GM18517 (cell line): ENCODE results near the gene GLB1L2.
"Not testable (repeated sequence)": the region's sequence is repeated elsewhere in the genome, so short reads cannot be mapped to it uniquely, and the experiment has no call there.

ENCODE experiments used
- ATAC-seq: cut with Tn5 transposase; IDR thresholded peaks from one replicate; pipeline ENCODE4 v1.9.1; 2021; ENCODE audit warnings: mild to moderate bottlenecking, moderate library complexity; ENCODE audit not compliant: unreplicated experiment

Gene GLB1L2

GRCh38 chr11:134331354-134332188 lies at the start of gene GLB1L2:
TSS of gene GLB1L2 (plus strand) at chr11:134331988. CDS start at chr11:134332062, 74 bp downstream.
- no peak for ATAC-seq

DNA sequence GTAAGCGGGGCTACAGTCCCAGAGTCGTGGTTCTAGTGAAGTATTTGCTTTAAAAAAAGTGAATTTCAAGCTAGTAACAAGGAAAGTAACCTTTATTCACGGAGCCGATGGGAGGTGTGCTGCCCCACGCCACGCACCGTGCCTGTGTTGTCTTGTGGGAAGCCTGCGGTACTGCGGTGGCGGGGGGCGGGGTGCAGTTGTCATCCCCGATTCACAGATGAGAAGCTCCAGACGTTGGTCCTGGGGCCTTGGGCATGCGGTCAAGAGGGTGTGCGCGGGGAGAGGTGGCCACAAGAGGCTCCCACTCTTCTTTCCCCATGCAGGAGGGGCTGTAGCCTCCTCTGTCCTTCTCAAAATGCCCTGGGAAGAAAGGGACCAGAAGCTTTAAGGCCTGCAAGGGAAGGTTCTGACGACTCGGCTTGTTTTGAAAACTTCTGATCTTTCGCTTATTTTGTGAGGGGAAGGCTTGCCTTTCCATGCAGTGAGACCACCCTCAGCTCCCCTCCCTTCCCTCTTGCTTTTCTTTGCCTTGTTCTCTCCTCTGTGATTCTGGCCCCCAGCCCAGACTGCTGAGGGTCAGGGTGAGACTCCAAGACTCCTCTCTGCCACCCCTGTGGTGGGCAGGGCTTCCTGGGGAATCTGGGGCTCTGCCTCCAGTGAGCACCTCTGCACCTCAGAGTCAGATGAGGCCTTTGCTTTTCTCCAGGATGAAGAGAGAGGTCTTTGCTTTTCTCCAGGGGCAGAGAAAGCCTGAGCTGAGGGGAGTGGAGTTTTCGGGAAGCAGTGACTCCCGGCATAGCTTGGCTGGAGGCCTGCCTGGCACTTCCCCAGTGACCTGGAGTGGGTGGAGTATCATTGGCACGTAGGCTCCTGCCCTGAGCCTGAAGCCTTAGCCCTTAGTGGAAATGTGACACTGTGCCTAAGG lies 49.4 kb upstream of the GLB1L2 start:
- ATAC-seq = no peak

DNA sequence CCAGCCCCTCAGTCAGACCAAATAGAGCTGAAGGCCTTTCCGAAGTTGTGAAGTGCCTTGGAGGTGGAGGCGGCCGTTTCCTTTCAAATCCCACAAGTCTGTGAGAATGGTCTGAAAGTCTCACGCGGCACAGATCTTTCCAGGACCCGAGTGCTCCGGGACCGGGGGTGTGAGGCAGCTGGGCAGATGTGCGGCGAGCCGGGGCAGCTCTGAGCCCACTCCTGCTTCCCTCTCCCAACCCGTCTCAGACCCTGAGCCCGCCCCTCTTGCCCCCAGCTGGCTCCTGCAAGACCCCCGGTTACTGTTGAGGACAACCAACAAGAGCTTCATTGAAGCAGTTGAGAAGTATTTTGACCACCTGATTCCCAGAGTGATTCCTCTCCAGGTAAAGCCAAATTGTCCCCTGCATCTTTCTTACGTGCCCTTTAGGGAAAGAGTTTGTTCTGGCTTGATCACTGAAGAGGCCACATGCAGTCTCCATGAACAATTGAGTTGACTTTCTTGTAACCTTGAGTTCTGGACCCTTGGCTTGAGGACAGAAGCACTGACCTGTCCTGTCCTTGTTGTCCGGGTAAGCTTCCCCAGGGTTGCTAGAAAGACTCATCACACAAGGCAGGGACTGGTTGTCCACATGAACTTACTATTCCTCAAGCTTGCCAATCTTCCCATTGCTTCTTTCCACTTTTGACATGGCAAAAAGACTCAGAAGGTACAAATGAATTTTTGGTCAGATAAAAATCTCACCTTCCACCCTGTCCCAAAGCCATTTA lies 48.1 kb upstream of the GLB1L2 start:
- ATAC-seq = no peak

- not testable (repeated sequence) for ATAC-seq
Observed at GRCh38 chr11:134284349-134284748, 47.4 kb upstream of the GLB1L2 start.

GRCh38 chr11:134287561-134287960 lies 44.2 kb upstream of the GLB1L2 start:
- no peak for ATAC-seq

- no peak for ATAC-seq
Observed at GRCh38 chr11:134288486-134288885, 43.3 kb upstream of the GLB1L2 start.

DNA sequence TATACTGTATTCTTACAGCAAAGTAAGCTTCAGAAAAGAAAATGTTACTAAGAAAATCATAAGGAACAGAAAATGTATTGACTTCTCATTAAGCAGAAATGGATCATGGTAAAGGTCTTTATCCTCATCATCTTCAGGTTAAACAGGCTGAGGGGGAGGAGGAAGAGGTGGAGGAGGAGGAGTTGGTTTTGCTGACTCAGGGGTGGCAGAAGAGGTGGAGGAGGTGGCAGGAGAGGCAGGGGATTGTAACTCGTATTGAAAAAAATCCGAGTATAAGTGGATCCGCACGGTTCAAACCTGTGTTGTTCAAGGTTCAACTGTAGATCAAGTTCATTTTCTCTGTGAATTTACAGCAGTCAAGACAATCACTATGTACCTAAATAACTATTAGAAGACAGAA lies 42.6 kb upstream of the GLB1L2 start:
- no peak for ATAC-seq

GRCh38 chr11:134289789-134290188 lies 42.0 kb upstream of the GLB1L2 start:
- ATAC-seq = no peak

DNA sequence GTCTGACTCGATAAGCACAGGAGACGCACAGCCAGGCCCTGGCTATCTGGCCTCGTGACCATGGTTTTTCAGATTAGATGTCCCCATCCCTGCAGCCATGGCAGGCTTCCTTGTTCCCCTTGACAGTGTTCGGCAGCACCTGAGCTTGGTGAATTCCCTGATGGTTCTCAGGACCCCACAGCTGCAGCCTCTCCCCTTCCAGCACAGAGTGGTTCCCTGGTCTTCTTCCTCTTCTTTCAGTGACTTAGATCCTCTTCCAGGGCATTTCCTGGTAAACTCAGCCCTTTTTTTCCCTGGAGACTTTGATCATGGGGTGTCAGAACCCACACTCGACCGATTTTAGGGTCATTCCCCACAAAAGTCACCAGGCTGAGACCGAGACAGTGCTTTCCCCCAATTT lies 41.1 kb upstream of the GLB1L2 start:
- ATAC-seq = no peak

GRCh38 chr11:134291196-134291595 lies 40.6 kb upstream of the GLB1L2 start:
- ATAC-seq = no peak

- ATAC-seq = no peak
Observed at GRCh38 chr11:134292661-134293060, 39.1 kb upstream of the GLB1L2 start.

GRCh38 chr11:134293119-134294113 lies 38.4 kb upstream of the GLB1L2 start:
- no peak for ATAC-seq

DNA sequence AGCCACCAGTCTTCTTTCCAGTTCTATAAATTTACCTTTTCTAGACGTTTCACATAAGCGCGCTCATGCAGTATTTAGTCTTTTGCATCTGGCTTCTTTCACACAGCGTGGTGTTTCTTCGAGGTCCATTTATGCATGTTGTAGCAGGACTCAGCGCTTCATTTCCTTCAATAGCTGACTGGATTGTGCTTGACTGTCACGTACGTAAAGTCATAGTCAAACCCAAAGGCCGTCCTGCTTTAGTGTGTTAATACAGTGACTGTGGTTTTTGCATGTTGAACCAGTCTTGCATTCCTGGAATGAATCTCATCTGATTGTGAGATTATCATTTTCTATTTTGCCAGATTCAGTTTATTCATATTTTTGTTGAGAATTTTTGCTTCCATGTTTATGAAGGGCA lies 37.1 kb upstream of the GLB1L2 start:
- ATAC-seq = no peak

GRCh38 chr11:134312223-134312622 lies 19.6 kb upstream of the GLB1L2 start:
- ATAC-seq = no peak

DNA sequence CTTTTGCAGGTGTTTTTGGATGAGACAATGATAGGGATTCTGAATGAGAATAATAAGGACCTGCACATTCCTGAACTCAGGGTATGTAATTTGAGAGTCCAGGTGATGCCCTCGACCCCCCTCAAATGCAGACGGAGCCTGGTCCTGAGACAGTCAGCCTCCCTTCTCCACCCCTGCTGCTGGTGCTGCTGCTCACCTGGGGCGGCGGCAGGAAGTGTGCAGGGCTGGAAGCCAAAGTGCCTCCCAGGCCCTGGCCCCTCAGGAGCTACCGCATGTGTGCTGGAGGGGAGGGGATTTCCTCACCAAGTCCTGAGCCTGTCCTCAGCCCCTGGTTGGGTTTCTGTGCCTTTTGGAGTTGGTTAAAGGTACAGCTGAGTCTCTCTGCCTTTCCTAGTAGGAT lies 19.0 kb upstream of the GLB1L2 start:
- no peak for ATAC-seq

DNA sequence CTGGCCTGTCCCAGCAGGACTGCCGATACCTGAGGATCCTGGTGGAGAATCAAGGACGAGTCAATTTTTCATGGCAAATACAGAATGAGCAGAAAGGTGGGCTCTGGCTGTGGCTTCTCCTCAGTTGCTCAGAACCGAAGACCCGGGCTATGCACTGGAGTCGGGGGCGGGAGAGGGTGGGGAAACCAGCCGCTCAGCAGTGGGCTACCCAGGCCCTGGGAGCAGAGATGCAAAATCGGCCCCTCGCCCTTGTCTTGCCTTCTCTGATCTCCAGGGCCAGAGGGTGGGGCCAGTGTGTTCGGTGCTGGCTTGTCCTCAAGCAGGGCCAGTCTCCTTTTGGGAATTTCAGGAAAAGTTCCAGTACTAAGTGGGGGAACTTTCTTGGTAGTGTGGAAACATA lies 18.4 kb upstream of the GLB1L2 start:
- no peak for ATAC-seq

DNA sequence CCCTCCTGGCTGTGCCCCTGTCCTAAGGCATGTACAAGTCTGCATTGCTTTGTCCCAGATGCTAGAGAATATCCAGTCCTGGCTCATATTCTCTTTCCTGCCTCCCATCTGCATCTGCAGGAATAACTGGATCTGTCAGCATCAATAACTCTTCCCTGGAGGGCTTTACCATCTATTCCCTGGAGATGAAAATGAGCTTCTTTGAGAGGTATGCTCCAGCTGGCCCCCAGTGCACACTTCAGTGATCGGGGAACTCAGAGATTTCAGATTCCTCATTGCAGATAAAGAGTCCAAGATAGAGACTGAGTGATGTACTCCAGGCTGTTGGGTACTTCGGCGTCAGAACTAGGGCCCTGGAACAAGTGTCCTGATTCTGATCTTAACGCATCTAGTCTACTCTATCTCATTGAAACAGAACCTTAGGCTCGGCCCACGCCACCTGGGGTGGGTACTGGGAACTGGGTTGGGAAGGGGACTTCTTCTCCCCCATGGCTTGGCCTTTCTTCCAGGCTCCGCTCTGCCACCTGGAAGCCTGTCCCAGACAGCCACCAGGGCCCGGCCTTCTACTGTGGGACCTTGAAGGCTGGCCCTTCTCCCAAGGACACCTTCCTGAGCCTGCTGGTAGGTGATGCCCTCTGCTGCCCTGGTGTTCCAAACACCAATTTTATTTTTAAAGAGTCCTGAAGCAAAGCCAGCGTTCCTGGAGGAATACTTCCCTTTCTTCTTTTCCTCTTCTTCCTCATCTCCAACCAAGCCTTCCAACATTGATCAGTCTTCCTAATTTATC lies 17.8 kb upstream of the GLB1L2 start:
- no peak for ATAC-seq

DNA sequence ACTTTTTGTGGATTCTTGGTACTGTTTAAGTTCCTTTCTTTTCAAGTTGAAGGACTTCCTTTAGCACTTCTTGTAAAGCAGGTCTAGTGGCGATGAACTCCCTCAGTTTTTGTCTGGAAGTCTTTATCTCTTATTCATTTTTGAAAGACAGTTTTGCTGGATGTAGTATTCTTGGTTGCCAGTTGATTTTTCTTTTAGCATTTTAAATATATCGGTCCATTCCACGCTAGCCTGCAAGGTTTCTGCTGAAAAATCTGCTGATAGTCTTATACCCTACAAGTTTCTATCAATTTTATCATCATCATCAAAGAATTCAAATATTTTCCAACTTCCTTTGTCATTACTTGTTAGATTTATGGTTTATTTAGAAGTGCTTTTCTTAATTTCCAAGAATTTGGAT lies 14.7 kb upstream of the GLB1L2 start:
- no peak for ATAC-seq

- ATAC-seq = not testable (repeated sequence)
Observed at GRCh38 chr11:134321373-134321772, 10.4 kb upstream of the GLB1L2 start.
